ENCODE data around the gene CHST9.

Gene CHST9

DNA sequence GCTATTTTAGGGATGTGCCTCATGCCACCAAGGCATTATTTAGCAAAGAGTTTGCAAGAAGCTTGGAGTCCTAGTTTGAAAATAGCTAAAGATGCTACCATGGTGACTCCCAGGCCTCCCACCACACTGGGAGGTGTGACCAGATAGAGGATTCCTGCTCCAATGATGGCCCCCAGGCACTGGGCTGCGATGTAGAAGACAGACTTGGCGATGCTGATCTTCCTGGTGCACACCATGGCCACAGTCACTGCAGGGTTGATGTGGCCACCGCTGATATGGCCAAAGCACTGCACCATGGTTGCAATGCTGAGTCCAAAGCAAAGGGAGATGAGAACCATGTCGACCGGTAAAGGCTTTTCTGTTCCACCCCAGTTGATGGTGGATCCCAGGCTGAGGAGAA is 323.0 kb downstream of the CHST9 start:
- DNase-seq: no peak
